Measurements from ENCODE around the gene KIAA0319L. TPM values are rescaled to one million over a fixed set of nuclear protein-coding genes. Genes with fewer than 3 reads are reported as not detected.

KIAA0319L gene
- total RNA-seq, 1 experiment from 2014 or later = 46.4 TPM

DNA sequence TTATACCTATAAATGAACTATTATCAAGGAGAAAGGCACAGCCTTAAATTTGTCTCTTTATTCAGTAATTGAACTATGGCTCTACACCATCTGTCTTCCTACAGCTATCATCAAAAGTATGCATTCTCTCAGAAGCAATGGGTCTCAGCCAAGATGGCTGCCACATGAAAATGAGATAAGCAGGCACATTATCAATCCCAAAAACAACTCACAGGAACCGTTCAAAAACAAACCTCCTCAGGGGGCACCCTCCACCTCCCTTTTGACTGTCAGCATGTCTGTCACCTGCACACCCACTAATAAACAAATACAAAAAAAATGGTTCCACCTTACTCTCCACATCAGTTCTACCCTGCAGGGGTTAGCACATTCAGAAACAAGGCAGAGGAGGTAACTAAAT lies 23.6 kb downstream of the KIAA0319L start:
- Histone ChIP-seq H4K20me1 (ENCODE audit: control insufficient read depth, insufficient read depth, insufficient read length) (no peaks in the 10 kb centered on the region), H3K4ac (ENCODE audit: low read depth, low read length) (no peak overlapping the region), H3K23ac (ENCODE audit: insufficient read length, low read depth, low read length) (no peak overlapping the region), H3K79me1 (ENCODE audit: insufficient read depth, low read depth, low read length, poor library complexity, severe bottlenecking) (peaks cover 6% of the 10 kb centered on the region), H2BK5ac (ENCODE audit: insufficient read length, low read length) (no peak overlapping the region), H2BK120ac (ENCODE audit: low read depth, low read length, poor library complexity, severe bottlenecking) (no peak overlapping the region), H3K56ac (ENCODE audit: insufficient read length, low read depth, low read length) (no peak overlapping the region), H3T11ph (ENCODE audit: low read length) (no peak overlapping the region), H4K8ac (replicated peaks; ENCODE audit: insufficient read length, low read depth, low read length) (no peak overlapping the region), H3K79me2 (ENCODE audit: insufficient read depth, low read length) (peaks cover 2% of the 10 kb centered on the region; the same call in 1 of the 2 replicates), H3K14ac (ENCODE audit: insufficient read depth, low read length) (no peak overlapping the region), H3K18ac (ENCODE audit: insufficient read length, low read depth, low read length) (no peak overlapping the region), H3K9me3 (ENCODE audit: control insufficient read depth, low read depth, low read length) (no peaks in the 10 kb centered on the region), H2BK12ac (ENCODE audit: insufficient read length, low read depth, low read length) (no peak overlapping the region), H3K27ac (ENCODE audit: insufficient read length, low read depth, low read length) (no peak overlapping the region), H3K4me1 (ENCODE audit: insufficient read depth, low read length) (peaks cover 9% of the 10 kb centered on the region), H2BK15ac (ENCODE audit: low read depth, low read length) (no peak overlapping the region), H4K91ac (ENCODE audit: insufficient read length, low read depth, low read length) (no peak overlapping the region), H3K9ac (ENCODE audit: extremely low read depth, insufficient read length, low read length) (no peak overlapping the region), H3K27me3 (ENCODE audit: insufficient read depth, low read length) (no peaks in the 10 kb centered on the region), H4K5ac (ENCODE audit: insufficient read length, low read depth, low read length) (no peak overlapping the region), H2AFZ (ENCODE audit: low read length) (no peak overlapping the region), H3K23me2 (ENCODE audit: insufficient read length, low read depth, low read length, poor library complexity, severe bottlenecking) (no peaks in the 10 kb centered on the region), H2BK20ac (ENCODE audit: low read depth, low read length, poor library complexity, severe bottlenecking) (no peak overlapping the region), H2AK5ac (ENCODE audit: insufficient read length, low read length) (no peak overlapping the region), H3K4me2 (ENCODE audit: insufficient read depth, insufficient read length, low read length) (no peak overlapping the region)
- TF ChIP-seq, protein P1, sequence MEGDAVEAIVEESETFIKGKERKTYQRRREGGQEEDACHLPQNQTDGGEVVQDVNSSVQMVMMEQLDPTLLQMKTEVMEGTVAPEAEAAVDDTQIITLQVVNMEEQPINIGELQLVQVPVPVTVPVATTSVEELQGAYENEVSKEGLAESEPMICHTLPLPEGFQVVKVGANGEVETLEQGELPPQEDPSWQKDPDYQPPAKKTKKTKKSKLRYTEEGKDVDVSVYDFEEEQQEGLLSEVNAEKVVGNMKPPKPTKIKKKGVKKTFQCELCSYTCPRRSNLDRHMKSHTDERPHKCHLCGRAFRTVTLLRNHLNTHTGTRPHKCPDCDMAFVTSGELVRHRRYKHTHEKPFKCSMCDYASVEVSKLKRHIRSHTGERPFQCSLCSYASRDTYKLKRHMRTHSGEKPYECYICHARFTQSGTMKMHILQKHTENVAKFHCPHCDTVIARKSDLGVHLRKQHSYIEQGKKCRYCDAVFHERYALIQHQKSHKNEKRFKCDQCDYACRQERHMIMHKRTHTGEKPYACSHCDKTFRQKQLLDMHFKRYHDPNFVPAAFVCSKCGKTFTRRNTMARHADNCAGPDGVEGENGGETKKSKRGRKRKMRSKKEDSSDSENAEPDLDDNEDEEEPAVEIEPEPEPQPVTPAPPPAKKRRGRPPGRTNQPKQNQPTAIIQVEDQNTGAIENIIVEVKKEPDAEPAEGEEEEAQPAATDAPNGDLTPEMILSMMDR (conservative IDR thresholded peaks at IDR 0.05) = no peak
- DNase-seq = no peak
- Mint-ChIP-seq H3K36me3 (ENCODE audit: insufficient read depth in 1 of 3, low read depth in 3 of 3) (peaks cover 25 to 32% (median 29%) of the 10 kb centered on the region in 3 experiments), H3K27ac (peak overlapping the region; percentile 2 to 71 (median 5); a peak in 4 of 7 replicates), H3K4me3 (no peak overlapping the region), H3K27me3 (ENCODE audit: low read depth) (no peaks in the 10 kb centered on the region), H3K4me1 (peaks cover 32 to 40% of the 10 kb centered on the region in 2 experiments), H3K9me3 (peaks cover 12 to 14% of the 10 kb centered on the region in 2 experiments; a peak in 4 of 5 replicates)
- WGBS (ENCODE audit: extremely low coverage, insufficient read length, low lambda C conversion rate) = no CpG with 5 or more reads among the region's 1 CpG

Data from H9 (cell line).